ENCODE measurements around the gene PTPRE.

PTPRE gene

DNA sequence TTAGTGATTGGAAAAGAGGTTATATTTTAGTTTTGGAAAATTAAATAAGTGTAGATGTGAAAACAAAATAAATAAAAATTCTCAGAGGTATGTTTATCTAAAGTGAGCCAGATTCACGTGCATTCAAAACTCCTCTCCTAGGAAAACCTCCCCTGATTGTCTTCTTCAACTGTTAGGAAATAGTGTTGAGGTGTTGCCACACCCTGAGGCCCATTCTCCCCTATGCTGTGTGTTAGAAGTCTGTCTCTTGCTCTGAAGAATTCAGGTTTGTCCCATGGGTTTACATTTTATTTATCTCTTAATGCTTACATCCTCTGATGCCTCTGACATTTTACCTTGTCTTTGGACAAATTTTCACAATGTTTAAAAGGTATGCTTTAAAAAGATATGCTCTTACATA is 40.3 kb downstream of the PTPRE start:
- in situ Hi-C loops (cut with MboI; ENCODE audit: low sequenced_read_pairs): no loop called here

DNA sequence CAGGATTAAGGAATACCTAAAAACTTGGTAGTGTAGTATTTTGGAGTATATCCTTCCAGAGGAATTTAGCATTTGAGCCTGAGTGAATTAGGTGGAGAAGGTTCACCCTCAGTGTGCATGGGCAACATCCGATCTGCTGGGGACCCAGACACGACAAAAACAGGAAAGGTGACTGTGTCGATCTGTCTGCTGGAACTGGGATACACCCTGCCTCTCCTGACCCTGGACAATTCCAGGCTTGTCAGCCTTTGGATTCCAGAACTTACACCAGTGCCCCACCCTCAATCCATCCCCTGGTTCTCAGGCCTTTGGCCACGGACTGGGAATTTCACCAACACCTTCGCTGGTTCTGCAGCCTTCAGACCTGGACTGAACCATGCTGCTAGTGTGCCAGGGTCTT is 41.9 kb downstream of the PTPRE start:
- in situ Hi-C loops (cut with MboI; ENCODE audit: low sequenced_read_pairs): no loop called here

DNA sequence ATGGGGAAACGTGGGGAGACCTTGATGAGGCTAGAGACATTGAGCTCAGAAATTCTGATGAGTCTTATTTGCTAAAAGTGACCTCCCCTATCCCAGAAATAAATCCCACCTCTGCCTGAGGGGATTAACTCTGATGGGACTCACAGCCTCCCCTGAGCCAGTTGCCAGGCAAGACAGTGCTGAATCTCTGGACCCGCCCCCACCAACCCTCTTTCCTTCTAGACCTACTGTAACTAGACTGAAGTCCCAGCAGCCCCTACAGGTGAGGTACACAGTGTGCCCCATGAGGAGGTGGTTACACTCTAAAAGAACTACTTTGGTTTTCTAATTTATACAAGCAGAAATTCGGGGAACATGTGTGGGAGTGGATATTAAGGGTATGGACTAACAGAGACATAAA is 42.9 kb downstream of the PTPRE start:
- in situ Hi-C loops (cut with MboI; ENCODE audit: low sequenced_read_pairs): no loop called here

- in situ Hi-C loops (cut with MboI; ENCODE audit: low sequenced_read_pairs): no loop called here
Observed at GRCh38 chr10:127951861-127952574, 45.1 kb downstream of the PTPRE start.

GRCh38 chr10:127952575-127952869 is 45.6 kb downstream of the PTPRE start:
- in situ Hi-C loops (cut with MboI; ENCODE audit: low sequenced_read_pairs): no loop called here

DNA sequence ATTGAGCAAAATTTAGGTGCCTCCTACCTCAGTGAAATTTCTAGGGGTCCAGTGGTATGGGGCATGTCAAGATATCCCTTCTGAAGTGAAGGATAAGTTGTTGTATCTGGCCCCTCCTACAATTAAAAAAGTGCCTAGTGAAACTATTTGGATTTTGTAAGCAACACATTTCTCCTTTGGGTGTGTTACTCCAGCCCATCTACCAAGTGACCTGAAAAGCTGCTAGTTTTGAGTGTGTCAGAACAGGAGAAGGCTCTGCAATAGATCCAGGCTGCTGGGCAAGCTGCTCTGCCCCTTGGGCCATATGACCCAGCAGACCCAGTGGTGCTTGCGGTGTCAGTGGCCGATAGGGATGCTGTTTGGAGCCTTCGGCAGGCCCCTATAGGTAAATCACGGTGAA is 46.0 kb downstream of the PTPRE start:
- in situ Hi-C loops (cut with MboI; ENCODE audit: low sequenced_read_pairs): no loop called here

- in situ Hi-C loops (cut with MboI; ENCODE audit: low sequenced_read_pairs): no loop called here
Observed at GRCh38 chr10:127953876-127954275, 47.0 kb downstream of the PTPRE start.

GRCh38 chr10:127959428-127959827 is 52.5 kb downstream of the PTPRE start:
- in situ Hi-C loops (cut with MboI; ENCODE audit: low sequenced_read_pairs): no loop called here

DNA sequence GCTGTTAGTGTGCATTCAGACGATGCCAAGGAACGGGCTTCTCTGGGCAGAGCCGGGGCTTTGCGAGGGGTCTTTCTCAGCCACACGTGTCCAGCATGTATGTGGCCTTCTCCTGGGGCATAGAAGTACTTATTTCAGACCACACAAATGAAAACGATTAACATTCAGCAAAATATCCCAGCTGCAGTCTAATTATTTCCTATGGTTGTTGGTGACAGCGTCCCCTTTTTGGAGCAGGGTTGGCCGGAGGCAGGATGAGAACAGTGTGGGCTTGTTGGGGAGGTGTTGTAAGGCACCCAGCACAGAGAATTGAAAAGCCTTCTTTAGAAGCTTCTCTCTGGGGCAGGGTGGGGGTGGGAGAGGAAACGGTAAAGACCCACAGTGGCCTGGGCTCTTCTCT is 54.2 kb downstream of the PTPRE start:
- in situ Hi-C loops (cut with MboI; ENCODE audit: low sequenced_read_pairs): no loop called here

DNA sequence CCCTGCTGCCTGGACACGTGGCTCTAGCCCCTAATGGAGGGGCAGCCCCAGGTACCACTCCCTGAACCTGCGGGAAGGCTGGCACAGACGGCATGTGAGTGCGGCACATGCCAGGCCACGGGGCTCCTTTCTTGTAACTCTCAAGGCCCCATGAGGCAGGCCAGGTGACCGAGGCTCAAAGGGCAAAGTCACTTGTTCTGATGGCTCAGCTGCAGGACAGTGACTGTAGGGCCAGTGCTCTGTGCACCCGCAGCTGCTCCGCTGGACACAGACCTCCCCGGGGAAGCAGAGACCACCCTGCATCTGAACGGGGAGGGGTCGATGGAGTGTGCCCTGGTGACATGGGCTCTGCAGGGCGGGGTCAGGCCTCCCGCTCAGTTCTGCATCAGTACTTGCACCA is 55.3 kb downstream of the PTPRE start:
- in situ Hi-C loops (cut with MboI; ENCODE audit: low sequenced_read_pairs): no loop called here

DNA sequence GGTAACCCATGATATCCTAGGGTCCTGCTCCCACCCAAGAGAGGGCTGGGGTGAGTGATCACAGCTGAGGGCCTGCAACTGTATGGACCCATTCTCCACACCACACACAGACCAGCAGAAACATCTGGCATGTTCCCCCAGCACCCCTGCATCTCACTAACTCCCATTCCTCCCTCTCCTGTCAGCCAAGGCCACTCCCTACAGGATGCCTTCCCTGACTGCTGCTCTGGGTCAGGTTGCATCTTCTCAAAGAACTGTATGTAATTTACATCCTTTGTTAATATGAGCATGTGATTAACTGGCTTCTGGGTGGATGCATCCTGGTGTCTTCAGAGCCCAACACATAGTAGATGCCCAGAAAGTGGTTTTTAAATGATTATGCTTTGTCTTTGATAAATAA is 56.2 kb downstream of the PTPRE start:
- in situ Hi-C loops (cut with MboI; ENCODE audit: low sequenced_read_pairs): no loop called here

GRCh38 chr10:127964621-127965020 is 57.7 kb downstream of the PTPRE start:
- in situ Hi-C loops (cut with MboI; ENCODE audit: low sequenced_read_pairs): no loop called here

GRCh38 chr10:127966875-127967274 is 60.0 kb downstream of the PTPRE start:
- in situ Hi-C loops (cut with MboI; ENCODE audit: low sequenced_read_pairs): no loop called here

GRCh38 chr10:127968027-127968441 is 61.1 kb downstream of the PTPRE start:
- in situ Hi-C loops (cut with MboI; ENCODE audit: low sequenced_read_pairs): no loop called here

GRCh38 chr10:127968659-127969058 is 61.8 kb downstream of the PTPRE start:
- in situ Hi-C loops (cut with MboI; ENCODE audit: low sequenced_read_pairs): no loop called here

DNA sequence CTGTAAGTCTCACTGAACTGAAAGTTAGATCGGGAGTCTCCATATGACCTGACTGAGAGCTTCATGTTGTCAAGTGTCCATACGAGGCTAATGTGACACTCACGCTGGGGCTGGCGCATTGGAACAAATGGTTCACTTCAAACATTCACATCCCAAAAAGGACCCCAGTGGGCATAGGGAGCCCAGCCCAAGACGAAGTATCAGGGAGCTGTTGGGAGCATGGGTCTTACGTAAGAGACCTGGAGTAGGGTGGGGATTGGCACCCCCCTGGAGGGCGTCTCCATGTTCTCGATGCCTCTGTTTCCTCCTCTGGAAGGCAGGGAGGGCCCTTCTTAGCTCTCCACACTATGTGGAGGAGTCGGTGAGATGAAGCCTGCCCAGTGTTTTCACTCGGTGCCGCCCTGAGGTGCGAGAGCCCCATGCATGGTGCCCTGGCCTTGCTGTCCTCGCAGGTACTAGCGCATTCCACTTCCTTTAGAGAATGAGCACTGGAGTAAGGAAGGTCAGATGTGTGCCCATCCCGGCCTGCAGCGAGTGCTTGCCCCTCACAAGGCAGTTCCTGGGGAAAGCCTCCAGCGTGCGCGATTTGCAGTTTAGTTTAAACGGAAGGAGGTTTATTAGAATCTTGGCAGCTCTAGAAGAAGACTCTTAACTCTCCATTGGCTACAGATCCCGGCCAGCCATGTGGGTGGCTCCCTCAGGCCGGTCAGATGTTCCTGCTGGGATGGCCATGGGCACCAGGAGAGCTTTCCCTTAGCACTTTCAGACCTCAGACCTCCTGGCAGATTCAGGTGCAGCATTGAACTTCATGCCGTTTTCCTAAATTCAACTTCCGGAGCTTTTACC is 64.4 kb downstream of the PTPRE start:
- in situ Hi-C loops (cut with MboI; ENCODE audit: low sequenced_read_pairs): no loop called here

DNA sequence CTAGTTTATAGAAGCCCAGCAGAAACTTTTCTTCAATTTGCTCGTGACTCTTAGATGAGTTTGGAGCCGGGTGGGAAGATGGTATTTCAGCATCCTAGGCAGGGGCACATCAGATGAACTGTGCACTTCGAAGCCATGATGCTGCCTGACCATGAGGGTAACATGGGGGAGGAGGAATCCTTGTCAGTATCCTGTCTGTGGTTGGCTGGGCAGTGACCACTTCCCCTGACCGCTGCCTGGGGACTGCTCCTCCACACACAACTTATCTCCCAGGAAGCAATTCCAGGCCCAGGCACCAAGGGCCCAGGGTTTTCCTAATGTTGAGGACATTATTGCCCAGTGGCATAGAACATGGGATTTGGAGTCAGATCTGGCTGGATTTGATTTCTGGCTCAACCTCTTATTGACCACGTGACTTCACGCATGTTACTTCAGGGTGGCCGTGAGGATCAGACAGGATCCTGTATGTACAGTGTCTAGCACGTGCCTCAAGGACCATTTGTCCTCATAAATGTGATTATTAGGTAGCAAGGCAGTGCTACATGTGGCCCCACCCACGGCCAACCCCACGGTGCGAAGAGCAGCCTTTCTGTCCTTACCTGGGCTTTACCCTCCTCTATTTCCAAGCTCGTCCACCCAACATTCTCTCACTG is 65.2 kb downstream of the PTPRE start:
- in situ Hi-C loops (cut with MboI; ENCODE audit: low sequenced_read_pairs): no loop called here

DNA sequence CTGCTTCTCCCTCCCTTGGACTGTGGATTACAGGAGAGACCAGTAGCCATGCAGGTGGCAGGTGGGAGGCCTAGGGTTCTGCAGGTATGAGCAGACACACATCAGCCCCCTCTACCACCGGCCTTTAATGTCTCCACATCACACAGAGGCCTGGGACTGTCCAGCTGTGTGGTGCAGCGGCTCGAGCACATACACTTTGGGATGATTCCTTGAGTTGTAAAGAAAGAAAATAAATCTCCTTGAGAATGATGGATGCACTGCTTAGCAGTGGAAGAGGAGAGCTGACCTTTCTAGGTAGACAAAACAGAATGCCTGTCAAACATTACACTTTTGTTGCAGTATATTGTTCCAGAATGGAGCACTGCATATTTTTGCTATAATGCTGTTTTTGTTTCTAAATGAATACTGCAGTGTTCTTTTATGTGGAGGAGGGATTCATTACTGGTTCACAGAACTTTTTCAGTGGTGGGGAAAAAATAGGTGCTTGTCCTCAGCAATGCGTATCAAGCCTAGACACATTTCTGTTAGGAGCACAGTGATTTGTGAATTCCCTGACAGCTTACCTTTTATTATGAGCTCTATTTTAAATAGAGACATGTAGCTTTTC is 66.0 kb downstream of the PTPRE start:
- in situ Hi-C loops (cut with MboI; ENCODE audit: low sequenced_read_pairs): no loop called here

DNA sequence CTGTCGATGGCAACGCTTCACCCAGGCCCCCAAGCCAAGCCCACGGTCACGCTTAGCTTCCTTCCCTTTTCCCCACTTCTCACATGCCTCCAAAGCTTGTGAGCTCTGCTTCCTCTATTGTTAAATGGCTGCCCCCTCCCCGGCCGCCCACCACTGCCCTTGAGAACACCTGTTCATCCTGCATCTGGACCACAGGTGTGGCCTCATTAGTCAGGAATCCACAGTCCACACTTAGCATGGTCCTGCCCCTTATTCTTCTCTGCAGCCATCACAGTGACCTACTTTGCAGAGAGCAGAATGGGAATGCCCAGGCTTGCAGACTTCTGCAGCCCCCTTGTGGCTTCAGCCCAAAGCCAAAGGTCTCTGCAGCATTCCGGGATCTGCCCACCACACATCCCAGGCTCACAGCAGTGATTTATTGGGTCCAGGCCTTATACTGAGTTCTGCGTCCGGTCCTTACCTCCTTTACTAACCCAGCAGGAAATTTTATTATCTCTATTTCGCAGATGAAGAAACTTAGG is 66.9 kb downstream of the PTPRE start:
- in situ Hi-C loops (cut with MboI; ENCODE audit: low sequenced_read_pairs): no loop called here

GRCh38 chr10:127974911-127975310 is 68.0 kb downstream of the PTPRE start:
- in situ Hi-C loops (cut with MboI; ENCODE audit: low sequenced_read_pairs): no loop called here

DNA sequence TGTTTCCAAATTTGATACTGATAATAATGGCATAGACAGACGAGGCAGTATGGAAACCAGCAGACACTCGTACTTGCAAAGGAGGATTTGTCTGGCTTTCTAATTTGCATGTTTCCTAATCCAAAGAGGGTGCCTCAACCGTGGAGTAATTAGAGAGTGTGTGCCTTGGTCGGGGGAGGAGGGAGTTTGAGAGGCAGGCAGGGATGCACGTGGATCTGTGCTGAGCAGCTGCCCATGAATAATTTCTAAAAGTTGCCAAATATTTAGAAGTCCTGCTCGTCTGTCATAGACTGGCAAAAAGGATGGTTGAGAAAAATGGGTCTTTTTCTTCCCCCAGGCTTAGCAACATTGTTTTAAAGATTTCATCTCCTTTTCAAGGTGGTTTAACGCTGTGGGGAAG is 69.4 kb downstream of the PTPRE start:
- in situ Hi-C loops (cut with MboI; ENCODE audit: low sequenced_read_pairs): no loop called here
